GM21447 (cell line): Measurements from ENCODE around the gene CRACR2B.
A peak's percentile ranks its signal among the peaks of the same experiment; 100 is the strongest.

ENCODE experiments used
- ATAC-seq: cut with Tn5 transposase; IDR thresholded peaks from one replicate; pipeline ENCODE4 v1.9.1; 2021; ENCODE audit not compliant: unreplicated experiment

Gene CRACR2B

GRCh38 chr11:827897-828192 is at the start of gene CRACR2B:
Gene CRACR2B, plus strand, starts transcription at chr11:827919. Its CDS starts 689 bp downstream, at chr11:828608.
- ATAC-seq: peak; percentile 31

GRCh38 chr11:778976-779954 is 48.5 kb upstream of the CRACR2B start:
- ATAC-seq: no peak

- ATAC-seq: no peak
Measured at GRCh38 chr11:779955-780532, 47.7 kb upstream of the CRACR2B start.

- ATAC-seq: no peak
Measured at GRCh38 chr11:782264-783174, 45.2 kb upstream of the CRACR2B start.

GRCh38 chr11:783581-784015 is 44.1 kb upstream of the CRACR2B start:
- no peak for ATAC-seq

- ATAC-seq: no peak
Measured at GRCh38 chr11:786235-787083, 41.3 kb upstream of the CRACR2B start.

GRCh38 chr11:787084-787675 is 40.5 kb upstream of the CRACR2B start:
- ATAC-seq: no peak

GRCh38 chr11:788009-788640 is 39.6 kb upstream of the CRACR2B start:
- no peak for ATAC-seq

- ATAC-seq: no peak
Measured at GRCh38 chr11:788953-789940, 38.5 kb upstream of the CRACR2B start.

GRCh38 chr11:789943-790342 is 37.8 kb upstream of the CRACR2B start, which contains the start of gene CEND1:
Gene CEND1, minus strand, starts transcription at chr11:790090. Its CDS starts 1,514 bp downstream, at chr11:788576.
- no peak for ATAC-seq

GRCh38 chr11:790721-791564 is 36.8 kb upstream of the CRACR2B start:
- no peak for ATAC-seq

GRCh38 chr11:791658-792534 is 35.8 kb upstream of the CRACR2B start:
- ATAC-seq: no peak

GRCh38 chr11:792535-792821 is 35.2 kb upstream of the CRACR2B start:
- no peak for ATAC-seq

GRCh38 chr11:792873-793272 is 34.8 kb upstream of the CRACR2B start:
- no peak for ATAC-seq

GRCh38 chr11:793556-793955 is 34.2 kb upstream of the CRACR2B start:
- ATAC-seq: no peak

GRCh38 chr11:794013-794765 is 33.5 kb upstream of the CRACR2B start:
- no peak for ATAC-seq
